Activated CD4-positive, alpha-beta T cell treated with anti-CD3 and anti-CD28 coated beads, Interleukin-10, Interleukin-2, amounts not matched to agents 100 ng/mL and 50 ng/mL, durations not matched to agents 16 hours and 8 hours (primary cell): ENCODE measurements around the gene LHX4.

ENCODE experiments used
- DNase-seq: peaks from one replicate; pipeline ENCODE4 v3.0.0-alpha.2; 2020

LHX4 gene

DNA sequence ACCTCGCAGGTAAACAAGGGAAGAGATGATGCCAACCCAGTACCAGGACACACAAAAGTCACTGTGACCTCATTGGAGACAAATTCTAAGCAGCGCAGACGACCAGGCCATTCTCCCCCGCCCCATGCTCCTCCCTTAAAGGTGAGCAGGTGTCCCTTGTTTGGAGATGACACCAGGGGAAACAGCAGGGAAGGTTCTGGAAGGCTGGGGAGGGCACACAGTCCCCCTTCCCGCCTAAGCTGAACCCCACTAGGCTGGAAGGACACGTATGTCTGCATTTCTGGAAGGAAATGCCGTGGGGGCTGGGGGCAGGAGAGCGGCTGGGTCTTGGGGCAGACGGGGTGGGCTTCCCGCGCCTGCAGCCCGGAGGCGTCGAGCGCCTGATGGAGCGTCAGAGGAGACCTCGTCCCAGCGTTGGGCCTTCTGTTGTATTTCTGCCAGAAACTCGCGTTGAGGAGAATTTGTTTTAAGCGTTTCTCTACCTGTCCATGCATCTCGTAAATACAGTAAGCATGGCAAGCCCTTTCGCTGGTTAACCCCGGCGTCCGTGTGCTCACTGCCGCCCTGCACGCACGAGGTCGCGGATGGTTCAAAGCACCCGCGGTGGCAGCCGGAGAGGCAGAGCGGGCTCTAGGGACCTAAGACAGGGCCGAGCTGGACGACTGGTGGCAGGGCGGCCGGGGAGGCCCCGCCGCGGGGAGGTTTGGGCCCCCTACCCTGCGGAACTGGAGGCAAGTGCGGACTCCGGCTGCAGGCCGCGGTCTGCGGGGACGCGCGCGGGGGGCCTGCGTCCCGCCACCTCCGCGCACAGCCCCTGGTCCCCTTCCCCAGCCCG is 1.2 kb upstream of the LHX4 start:
- no peak for DNase-seq

DNA sequence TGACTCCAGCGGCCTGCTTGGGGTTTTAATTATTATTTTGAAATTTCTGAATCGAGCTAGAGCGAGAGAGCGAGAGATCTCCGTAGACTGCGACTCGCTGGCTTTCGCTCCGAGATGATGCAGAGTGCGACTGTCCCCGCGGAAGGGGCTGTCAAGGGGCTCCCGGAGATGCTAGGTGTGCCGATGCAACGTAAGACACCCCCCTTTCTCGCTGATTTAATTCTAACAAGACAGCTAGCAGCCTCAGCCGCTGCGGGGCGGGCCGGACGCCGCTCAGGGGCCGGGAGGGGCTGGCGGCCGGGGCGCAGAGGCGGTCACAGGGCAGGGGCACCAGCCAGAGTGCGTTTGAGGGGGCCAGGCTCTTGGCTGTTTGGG is 339 bp downstream of the LHX4 start:
- no peak for DNase-seq

DNA sequence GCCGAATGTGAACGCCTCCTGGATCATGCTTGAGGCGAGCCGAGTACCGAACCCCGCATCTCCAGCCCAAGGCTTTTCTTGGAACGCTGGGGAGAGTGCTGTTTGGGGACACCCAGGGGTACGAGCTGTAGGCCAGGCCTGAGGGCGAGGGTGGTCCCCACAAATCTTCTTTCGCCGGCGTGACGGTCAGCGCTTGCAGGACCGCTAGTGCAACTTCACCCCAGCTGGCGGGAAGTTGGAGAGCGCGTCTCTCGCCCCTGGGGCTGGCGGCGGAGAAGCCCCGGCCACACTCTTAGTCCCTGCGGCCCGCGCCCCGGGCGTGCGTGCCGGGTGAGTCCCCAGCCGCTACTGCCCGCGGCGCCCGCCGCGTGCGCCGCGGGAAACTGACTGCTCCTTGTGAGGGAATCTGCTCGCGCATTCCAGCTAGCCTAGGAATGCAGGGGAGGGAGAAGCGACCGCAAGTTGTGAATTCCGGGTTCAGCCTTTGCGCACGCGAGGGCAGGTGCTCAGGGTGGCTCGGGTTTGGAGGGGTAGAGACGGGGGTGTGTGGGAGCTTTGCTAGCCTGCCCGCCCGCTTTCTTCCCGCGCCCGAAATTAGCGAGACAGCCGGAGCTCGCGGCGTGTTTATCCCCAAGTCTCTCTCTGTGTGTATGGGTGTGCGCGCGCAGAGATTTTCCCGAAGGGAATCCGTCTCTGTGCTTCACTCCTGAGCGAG is 884 bp downstream of the LHX4 start:
- no peak for DNase-seq

DNA sequence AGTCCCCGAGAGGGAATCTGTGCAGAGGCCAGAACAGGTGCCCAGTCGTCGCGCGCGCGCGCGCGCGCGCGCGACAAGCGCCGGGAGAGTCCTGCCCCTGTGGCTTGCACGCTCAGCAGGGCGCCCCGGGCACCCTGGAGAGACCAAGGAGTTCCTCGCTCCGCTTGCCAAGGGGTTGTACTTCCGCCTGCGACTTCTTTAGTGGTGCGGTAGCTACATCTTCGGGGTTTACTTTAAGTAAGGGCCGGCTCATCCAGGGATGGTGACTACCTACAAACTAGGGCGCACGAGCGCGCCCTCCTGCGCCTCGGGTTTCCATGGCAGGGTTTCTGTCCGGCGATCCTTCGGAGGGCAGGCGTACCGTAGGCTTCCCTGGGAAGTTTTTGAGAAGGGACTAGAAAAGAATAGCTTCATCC is 1.4 kb downstream of the LHX4 start:
- peak; percentile 42 for DNase-seq

DNA sequence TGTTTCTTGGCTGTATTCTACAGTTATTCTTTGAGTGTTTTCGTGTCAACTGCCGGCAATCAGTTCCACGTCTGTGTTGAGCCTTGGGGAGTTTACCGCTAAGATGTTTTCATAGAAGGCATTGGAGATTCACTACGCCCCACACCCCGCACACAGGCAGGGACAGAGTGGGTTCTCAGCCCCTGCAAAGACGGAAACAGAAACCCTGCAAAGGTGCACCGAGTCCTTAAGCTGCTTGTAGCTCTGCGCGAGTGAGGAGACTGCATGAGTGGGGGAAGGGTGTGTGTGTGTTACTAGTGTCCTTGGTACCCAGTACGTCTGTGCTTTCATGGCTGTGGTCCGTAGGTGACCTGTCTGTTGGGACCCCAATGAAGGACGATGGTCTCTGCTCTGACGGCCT is 1.9 kb downstream of the LHX4 start:
- no peak for DNase-seq

DNA sequence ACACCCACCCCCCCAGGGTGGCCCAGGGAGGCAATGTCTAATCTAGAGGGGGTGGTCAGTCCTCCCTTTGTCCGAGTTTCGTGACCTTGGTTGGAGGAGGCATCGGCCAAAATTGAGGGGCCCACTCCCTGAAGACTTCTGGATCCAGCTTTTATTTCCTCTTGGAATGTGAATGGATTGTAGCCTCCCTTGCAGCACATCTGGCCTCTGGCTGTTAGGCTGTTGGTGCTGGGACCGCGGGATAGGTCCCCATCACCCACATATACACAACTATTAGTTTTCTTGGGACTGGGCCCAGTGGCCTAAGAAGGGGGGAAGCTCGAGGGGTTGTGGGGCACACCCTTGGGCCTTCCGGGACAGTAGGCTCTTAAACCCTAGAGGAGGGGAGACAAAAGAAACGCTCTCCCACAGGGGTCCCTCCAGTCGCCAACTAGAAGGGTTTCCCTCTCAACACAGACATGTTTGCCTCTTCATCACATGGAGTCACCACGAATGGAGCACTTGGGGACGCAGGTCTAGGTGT is 2.5 kb downstream of the LHX4 start:
- DNase-seq = no peak

DNA sequence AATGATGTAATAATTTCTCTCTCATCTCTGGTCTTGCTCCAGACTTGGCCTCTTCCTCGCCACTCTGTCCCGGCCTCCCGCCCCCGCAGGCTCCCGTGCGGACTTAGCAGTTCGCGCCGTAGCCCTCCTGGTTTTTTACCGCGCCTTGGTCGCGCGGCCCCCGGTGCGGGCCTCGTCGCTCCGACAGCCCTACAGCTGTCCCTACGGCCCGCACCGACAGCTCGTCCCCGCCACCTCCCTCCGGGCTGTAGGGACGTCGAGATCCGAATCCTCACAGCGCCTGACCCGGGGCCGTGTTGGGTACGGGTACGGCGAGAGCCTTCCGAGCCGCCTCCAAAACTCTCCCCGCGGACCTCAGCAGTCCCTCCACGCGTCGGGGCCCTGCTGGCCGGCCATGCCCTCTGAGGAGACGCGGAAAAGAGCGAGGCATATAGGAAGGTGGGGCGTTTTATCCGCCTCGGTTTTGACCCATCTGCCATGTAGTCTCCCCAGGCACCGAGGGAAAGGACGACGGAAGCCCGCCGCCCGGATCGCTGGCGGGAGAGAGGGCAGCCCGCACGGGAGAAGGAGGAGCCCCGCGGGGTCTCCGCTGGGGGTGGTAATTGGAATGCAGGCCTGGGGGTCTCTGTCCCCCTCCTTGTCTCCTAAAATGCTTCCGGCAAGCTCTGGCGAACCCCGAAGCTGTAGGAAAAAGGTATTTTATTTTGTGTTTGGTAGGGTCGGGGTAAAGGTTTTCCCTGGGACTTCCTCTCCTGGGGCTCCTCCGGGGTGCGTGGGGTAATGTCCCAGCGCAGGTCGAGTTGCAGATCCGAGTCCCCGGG is 3.3 kb downstream of the LHX4 start:
- no peak for DNase-seq

DNA sequence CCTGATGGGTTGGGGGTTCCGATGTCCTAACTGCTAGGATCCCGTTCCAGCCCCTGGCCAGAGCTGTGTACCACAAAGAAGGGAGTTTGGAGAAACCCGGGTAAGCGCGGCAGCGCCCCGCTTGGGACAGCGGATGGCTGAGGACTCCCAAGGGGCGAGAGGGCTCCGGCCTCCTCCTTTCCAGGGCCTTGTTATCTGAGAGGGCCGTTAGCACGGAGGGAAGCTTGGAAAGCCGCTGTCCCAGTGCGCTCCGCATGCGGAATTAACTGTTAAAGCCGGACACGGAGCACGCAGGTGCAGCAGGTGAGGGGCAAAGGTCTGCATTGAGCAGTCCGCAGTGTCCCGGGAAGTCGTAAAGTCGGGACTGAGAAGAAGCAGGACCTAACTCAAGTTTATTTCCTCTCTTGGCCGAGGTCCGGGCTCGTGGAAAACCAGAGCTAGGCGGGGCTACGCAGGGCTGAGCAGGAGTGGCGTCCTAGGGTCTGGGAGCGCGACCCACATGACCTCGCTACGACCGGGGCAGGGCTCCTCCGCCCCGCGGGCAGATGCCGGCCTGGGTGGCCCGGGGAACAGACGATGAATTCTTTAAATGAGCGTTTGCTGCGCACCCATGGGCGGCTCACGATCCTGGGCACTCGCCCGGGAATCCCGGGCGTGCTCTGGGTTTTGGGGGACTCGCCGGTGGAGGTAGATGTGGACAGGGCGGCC is 4.5 kb downstream of the LHX4 start:
- no peak for DNase-seq

DNA sequence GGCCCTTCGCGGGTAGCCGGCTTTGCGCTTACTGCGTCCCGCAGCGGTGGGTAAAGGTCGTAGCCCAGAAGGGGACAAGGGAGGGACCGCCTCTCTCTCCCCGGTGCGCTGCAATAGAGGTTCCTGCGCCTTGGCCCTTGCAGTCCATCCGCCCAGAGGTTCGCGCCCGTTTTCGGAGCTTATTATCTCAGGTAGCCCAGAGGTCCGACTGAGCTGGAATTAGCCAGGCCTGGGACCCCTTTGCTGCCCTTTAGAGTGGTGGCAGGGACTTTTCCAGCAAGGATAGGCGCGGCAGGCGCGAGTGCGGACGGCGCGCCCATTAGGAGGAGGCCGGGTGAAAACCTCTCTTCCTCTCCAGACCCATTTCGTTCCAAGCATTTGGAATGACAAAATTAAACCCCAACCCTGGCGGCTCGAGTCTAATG is 5.0 kb downstream of the LHX4 start:
- DNase-seq = no peak

DNA sequence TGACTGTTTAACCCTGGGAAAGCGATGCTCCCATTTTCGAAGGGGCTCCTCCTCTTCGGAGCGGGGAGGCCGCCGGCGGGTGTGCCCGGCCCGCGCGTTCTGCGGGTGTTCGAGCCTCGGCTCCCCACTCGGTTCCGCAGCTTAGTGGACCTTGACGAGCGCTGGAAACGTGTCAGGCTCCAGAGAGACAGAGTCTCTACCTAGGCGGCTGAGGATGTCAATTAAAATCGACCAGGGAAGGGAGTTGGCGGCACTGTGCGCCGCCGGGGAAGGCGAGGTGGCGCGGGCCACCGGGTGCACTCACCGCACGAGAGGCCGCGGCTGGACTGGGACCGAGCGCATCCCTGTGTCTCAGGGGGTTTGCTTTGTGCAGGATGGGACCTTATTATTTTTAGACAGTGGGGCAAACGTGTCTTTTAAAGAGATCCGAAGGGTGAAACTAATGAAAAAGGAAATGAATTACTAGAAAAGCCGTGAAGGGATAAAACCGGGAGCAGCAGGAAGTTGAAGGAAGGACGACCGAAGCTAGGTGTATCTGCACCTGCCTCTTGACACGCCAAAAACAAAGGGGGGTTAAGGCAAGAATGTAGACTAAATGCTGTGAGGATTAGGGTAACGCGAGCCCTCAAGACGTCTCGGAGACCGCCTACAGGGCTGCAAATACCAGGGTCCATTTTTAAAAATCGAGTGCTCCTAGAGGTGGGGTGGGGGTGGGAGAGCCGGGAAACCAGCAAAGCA is 5.6 kb downstream of the LHX4 start:
- no peak for DNase-seq

DNA sequence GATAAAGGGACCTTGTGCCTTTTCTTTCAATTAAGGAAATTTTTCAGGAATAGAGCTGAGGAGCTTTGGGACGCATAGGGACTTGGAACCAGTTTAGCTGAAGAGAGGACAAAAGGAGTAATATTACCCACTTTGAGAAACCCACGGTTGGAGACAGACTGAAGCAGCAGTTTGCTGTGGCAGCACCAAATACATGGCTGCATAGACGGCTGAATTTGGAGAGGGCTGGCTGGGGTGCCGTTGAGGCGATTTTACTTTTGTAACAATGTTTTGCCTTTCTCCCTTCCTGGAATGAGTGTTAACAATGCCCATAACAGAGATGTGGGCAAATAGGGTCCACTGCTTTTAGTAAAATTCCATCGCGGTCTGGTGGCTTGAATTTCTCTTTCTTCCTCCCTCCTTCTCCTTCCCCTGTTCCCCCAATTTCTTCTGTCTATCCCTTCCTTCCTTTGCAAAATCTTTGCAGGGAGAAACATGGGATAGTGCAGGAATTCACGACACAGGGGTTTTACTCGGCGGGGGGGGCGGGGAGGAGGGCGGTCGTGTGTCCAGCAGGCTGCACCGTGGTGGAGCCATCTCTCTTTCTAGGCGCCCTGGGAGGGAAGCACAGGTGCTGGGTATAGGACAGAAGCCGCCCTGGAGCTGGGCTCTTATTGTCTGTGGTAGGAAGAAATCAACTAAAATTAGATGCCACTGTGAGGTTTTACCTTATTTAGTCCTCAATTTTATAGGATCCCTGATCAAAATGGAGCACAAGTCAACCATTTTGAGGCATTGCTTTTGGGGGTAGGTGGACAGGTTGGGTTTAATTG is 6.8 kb downstream of the LHX4 start:
- DNase-seq = no peak

DNA sequence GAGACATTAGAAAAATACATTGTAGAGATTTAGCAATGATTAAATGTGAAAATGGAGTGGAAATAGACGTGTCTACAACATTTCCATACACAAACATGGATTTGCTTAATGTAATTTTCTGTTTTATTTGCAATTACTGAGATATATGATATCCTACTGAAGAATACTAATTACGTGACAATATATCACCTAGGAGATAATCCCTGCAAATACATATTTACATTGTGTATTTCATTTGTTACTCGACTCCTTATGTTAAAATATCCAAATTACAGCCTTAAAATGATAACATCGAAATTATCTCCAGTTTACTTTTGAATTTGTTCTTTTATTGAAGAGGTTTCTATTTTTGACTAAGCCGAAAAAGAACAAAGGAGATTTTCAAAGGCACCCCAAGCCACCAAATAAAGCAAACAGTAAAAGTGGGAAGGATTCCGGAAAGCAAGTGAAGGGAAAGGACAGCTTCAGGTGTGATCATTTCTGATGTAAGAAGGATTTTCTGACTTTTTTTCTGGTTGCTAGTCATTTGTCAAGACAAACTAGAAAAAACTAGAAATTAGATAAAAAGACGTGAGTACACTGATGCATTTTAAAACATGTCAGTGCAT is 7.9 kb downstream of the LHX4 start:
- no peak for DNase-seq

DNA sequence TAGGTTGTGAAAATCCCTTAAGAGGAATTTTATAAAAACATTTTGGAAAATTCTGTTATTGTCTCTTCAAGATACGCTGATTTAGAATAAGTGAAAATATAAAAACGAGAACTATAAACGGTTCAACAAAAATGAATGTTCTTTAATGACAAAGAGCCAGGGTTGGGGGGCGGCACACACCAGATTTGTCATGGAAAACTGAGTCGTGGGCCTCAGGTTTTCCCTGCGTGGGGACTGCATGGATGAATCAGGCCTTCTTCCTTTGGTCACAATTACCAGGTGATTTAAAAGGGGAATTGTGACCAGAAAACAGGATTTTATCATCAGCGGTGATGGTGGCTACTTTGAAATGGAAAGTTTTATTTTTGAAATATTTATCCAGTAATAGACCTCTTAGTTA is 8.6 kb downstream of the LHX4 start:
- no peak for DNase-seq

DNA sequence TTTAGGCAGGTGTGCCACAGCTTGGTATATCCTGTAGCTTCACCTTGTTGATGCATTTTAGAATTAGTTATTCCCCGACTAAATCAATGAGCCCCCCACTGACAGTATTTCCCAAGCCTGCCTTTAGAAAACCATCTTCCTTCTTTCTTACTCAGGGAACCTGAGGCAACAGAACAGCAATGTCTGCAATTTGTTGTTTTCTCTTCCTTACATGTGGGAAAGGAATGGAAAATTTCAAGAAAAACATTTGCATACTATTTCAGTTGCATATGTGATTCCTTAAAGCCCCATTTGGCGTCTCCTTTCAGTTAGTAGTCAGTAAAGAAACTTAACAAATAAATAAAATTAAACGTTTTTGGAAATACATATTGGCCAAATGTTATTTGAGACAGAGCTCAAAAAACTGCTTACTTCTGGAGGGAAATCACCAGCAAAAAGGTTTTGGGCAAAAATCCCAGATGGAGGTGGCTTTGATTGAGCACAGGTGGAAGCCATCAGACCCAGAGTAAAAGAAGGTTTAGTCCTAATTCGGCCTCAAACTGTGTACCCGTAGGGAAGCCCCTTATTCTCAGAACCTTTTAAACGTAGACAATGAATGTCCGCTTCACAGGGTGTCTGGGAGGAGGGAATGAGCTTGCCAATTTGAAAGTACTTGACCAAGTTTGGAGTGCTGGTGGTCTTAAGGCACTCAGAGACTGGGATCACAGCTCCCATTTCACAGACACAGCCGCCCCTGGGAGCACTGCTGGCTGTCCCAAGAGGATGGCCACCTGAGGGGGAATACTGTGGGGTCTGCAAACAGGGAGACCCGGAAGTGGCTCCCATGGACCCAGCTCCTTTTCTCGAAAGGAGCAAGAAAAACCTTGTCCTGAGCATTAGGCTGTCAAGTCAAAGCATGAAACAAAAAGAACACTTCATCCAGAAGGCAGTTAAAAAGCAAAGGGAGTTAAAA is 9.4 kb downstream of the LHX4 start:
- DNase-seq = no peak

DNA sequence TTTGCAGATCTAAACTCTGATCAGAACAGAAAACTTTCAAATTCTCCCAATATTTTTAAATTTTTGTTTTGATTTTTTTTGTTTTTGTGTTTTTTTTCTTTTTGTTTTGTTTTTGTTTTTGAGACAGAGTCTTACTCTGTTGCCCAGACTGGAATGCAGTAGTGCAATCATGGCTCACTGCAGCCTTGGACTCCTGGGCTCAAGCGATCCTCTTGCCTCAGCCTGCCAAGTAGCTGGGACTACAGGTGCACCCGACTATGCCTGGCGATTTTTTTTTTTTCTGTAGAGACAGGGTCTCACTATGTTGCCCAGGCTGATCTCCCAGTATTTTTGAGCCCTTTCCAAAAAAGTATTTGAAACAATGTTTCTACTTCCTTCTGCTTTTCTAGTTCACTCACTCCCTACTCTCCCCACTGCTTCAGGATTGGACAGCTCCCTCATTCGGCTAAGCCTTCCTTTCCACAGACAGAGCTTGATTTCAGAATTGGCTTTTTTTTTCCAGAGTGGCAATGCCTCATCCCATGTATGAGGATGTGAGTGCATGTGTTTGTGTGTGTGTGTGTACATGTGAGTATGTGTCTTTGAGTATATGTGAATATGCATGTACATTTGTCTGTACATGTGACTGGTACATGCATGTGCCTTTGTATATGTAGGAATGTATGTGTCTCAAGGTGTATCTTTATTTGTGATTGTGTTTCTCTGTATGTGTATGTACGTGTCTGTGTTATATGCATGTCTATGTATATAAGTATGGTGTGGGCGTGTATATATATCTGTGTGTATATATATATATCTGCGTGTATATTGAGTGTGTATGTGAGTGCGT is 11.9 kb downstream of the LHX4 start:
- DNase-seq = no peak

DNA sequence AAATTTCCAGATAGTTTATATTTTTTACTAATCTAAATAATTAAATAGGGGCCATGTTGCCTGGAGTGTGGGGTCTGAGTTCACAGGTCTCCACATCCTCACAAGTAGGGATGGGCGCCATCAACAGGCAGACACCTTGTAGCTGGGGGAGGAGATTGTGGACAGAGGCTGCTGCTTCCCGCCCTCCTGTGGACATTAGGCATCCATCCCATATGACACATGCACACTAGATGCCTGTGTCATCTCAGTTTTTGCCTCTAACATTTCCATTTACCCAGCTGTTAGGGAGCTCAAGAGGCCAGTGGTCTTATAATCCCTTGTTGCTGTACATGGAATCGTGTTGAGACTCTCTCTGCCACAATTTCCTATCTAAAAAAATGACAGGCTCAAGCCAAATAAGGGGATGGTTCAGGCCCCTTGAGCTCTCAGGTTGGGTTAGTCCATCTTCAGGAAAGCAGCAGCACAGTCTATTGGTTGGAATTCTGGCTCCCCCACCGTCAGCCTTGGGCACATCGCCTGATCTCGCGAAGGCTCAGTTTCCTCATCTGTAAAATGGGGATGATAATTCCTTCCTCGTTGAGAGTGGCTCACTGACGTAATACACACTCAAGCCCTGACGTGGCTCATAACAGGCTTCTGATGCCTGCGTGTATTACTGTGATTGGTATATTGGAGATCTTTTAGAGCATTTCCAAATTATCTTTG is 13.6 kb downstream of the LHX4 start:
- DNase-seq = no peak

DNA sequence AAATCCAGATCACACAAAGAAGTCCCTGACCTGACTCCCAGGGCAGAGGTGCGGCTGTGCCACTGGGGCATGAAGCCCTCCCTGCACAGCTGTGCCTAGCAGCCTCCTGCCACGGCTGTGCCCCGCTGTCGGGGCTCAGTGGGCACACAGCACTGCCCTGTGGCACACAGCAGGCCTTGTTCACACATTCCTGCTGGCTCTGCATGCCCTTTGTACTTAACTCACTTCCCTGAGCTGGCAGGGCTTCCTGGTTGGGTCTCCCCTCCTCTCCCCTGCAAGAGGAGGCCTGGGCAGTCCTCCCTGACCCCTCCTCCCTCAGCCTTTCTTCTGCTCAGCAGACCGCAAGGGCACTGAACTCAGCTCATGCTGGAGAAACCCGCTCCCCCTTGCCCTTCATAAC is 14.8 kb downstream of the LHX4 start:
- no peak for DNase-seq

DNA sequence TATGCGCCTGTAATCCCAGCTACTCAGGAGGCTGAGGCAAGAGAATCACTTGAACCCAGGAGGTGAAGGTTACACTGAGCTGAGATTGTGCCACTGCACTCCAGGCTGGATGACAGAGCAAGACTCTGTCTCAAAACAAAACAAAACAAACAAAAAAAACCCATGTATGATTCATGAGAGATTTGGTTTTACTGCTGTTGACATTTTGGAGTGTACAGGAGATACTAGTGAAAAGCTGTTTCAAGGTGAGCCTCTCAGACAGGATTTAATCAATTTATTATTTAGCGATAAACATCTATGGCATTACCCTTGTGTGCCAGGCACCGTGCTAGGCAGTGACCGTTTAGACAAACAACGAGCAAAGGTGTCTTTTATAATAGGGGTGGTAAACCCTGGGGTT is 16.5 kb downstream of the LHX4 start:
- no peak for DNase-seq
